ENCODE measurements around the gene CHTOP.
"Not testable (repeated sequence)": the region's sequence is repeated elsewhere in the genome, so short reads cannot be mapped to it uniquely, and the experiment has no call there.

CHTOP gene

GRCh38 chr1:153587314-153587713 lies 46.6 kb upstream of the CHTOP start:
- TF ChIP-seq CTCF (IDR thresholded peaks at IDR 0.05; ENCODE audit: low read depth, low read length, poor library complexity, severe bottlenecking) = no peak
- TF ChIP-seq EZH2phosphoT487 (IDR thresholded peaks at IDR 0.05; ENCODE audit: borderline replicate concordance, low read length) = no peak
- H3K4me3 ChIP-seq (ENCODE audit: low read length) = no peak overlapping the region
- H3K27me3 ChIP-seq (ENCODE audit: control insufficient read depth, low read length) = no peaks in the 10 kb centered on the region; the same call in none of the 2 replicates
- H4K20me1 ChIP-seq (ENCODE audit: control insufficient read depth, insufficient read depth, low read depth, low read length) = no peaks in the 10 kb centered on the region
- no peaks in the 10 kb centered on the region for H3K36me3 ChIP-seq (ENCODE audit: control insufficient read depth, low read length)
- H3K9me2 ChIP-seq (replicated peaks; ENCODE audit: control insufficient read depth, low read length) = no peaks in the 10 kb centered on the region
- H3K79me2 ChIP-seq (ENCODE audit: control insufficient read depth, low read length) = no peaks in the 10 kb centered on the region
- H3K4me2 ChIP-seq (ENCODE audit: low read length) = no peak overlapping the region
- peaks cover 6% of the 10 kb centered on the region for H3K4me1 ChIP-seq (ENCODE audit: control insufficient read depth, low read length)
- no peak overlapping the region for H3K27ac ChIP-seq (ENCODE audit: low read depth, low read length)
- no peaks in the 10 kb centered on the region for H3F3A ChIP-seq (ENCODE audit: control insufficient read depth, insufficient read depth)
- H3K9me3 ChIP-seq (ENCODE audit: control insufficient read depth, insufficient read depth, low read length) = no peaks in the 10 kb centered on the region

GRCh38 chr1:153588033-153588432 lies 45.8 kb upstream of the CHTOP start:
- H3K4me2 ChIP-seq (ENCODE audit: low read length); H3K4me3 ChIP-seq (ENCODE audit: low read length): not testable (repeated sequence)

GRCh38 chr1:153588482-153588881 lies 45.4 kb upstream of the CHTOP start:
- Histone ChIP-seq H3K4me1 (ENCODE audit: control insufficient read depth, low read length) (peaks cover 6% of the 10 kb centered on the region), H3K4me2 (ENCODE audit: low read length) (no peak overlapping the region), H3K36me3 (ENCODE audit: control insufficient read depth, low read length) (no peaks in the 10 kb centered on the region), H3K9me3 (ENCODE audit: control insufficient read depth, insufficient read depth, low read length) (no peaks in the 10 kb centered on the region), H3K27ac (ENCODE audit: low read depth, low read length) (no peak overlapping the region), H3K27me3 (ENCODE audit: control insufficient read depth, low read length) (no peaks in the 10 kb centered on the region; the same call in none of the 2 replicates), H3K79me2 (ENCODE audit: control insufficient read depth, low read length) (no peaks in the 10 kb centered on the region), H4K20me1 (ENCODE audit: control insufficient read depth, insufficient read depth, low read depth, low read length) (no peaks in the 10 kb centered on the region), H3K9me2 (replicated peaks; ENCODE audit: control insufficient read depth, low read length) (no peaks in the 10 kb centered on the region), H3F3A (ENCODE audit: control insufficient read depth, insufficient read depth) (no peaks in the 10 kb centered on the region), H3K4me3 (ENCODE audit: low read length) (no peak overlapping the region)
- no peak for TF ChIP-seq EZH2phosphoT487 (IDR thresholded peaks at IDR 0.05; ENCODE audit: borderline replicate concordance, low read length)
- TF ChIP-seq CTCF (IDR thresholded peaks at IDR 0.05; ENCODE audit: low read depth, low read length, poor library complexity, severe bottlenecking) = no peak

More at GRCh38 chr1:153588033-153588432, 45.8 kb upstream of the CHTOP start:
- not testable (repeated sequence) for H3K27ac ChIP-seq (ENCODE audit: low read depth, low read length); H3F3A ChIP-seq (ENCODE audit: control insufficient read depth, insufficient read depth); H3K79me2 ChIP-seq (ENCODE audit: control insufficient read depth, low read length); H3K9me2 ChIP-seq (replicated peaks; ENCODE audit: control insufficient read depth, low read length); H3K36me3 ChIP-seq (ENCODE audit: control insufficient read depth, low read length); H3K9me3 ChIP-seq (ENCODE audit: control insufficient read depth, insufficient read depth, low read length); H3K27me3 ChIP-seq (ENCODE audit: control insufficient read depth, low read length); H4K20me1 ChIP-seq (ENCODE audit: control insufficient read depth, insufficient read depth, low read depth, low read length); H3K4me1 ChIP-seq (ENCODE audit: control insufficient read depth, low read length)

- Histone ChIP-seq H3K4me2 (ENCODE audit: low read length) (no peak overlapping the region), H4K20me1 (ENCODE audit: control insufficient read depth, insufficient read depth, low read depth, low read length) (no peaks in the 10 kb centered on the region), H3K36me3 (ENCODE audit: control insufficient read depth, low read length) (no peaks in the 10 kb centered on the region), H3K9me3 (ENCODE audit: control insufficient read depth, insufficient read depth, low read length) (no peaks in the 10 kb centered on the region), H3K9me2 (replicated peaks; ENCODE audit: control insufficient read depth, low read length) (no peaks in the 10 kb centered on the region), H3K27ac (ENCODE audit: low read depth, low read length) (no peak overlapping the region), H3K4me1 (ENCODE audit: control insufficient read depth, low read length) (peaks cover 5% of the 10 kb centered on the region), H3K4me3 (ENCODE audit: low read length) (no peak overlapping the region), H3F3A (ENCODE audit: control insufficient read depth, insufficient read depth) (no peaks in the 10 kb centered on the region), H3K27me3 (ENCODE audit: control insufficient read depth, low read length) (no peaks in the 10 kb centered on the region), H3K79me2 (ENCODE audit: control insufficient read depth, low read length) (no peaks in the 10 kb centered on the region)
- TF ChIP-seq CTCF (IDR thresholded peaks at IDR 0.05; ENCODE audit: low read depth, low read length, poor library complexity, severe bottlenecking) (no peak), EZH2phosphoT487 (IDR thresholded peaks at IDR 0.05; ENCODE audit: borderline replicate concordance, low read length) (no peak)
Measured at GRCh38 chr1:153592748-153593147, 41.1 kb upstream of the CHTOP start.

Measured in DOHH2 (cell line).